GM19455 (cell line): Measurements from ENCODE around the gene PLA2G4A.

ENCODE experiments used
- ATAC-seq: cut with Tn5 transposase; IDR thresholded peaks from one replicate; pipeline ENCODE4 v1.9.1; 2021; ENCODE audit not compliant: unreplicated experiment

The PLA2G4A gene

GRCh38 chr1:186831168-186831567 lies 2.4 kb downstream of the PLA2G4A start:
- no peak for ATAC-seq

GRCh38 chr1:186834399-186834958 lies 5.7 kb downstream of the PLA2G4A start:
- ATAC-seq, result no peak

GRCh38 chr1:186835448-186835847 lies 6.7 kb downstream of the PLA2G4A start:
- ATAC-seq, result no peak

- ATAC-seq, result no peak
Observed at GRCh38 chr1:186837806-186838205, 9.1 kb downstream of the PLA2G4A start.

GRCh38 chr1:186838380-186839040 lies 9.8 kb downstream of the PLA2G4A start:
- no peak for ATAC-seq

- ATAC-seq, result no peak
Observed at GRCh38 chr1:186839041-186839400, 10.3 kb downstream of the PLA2G4A start.

- no peak for ATAC-seq
Observed at GRCh38 chr1:186841599-186841998, 12.8 kb downstream of the PLA2G4A start.

- no peak for ATAC-seq
Observed at GRCh38 chr1:186842547-186842946, 13.8 kb downstream of the PLA2G4A start.

- no peak for ATAC-seq
Observed at GRCh38 chr1:186843226-186843625, 14.5 kb downstream of the PLA2G4A start.

- no peak for ATAC-seq
Observed at GRCh38 chr1:186843931-186844330, 15.2 kb downstream of the PLA2G4A start.

GRCh38 chr1:186845576-186846210 lies 16.9 kb downstream of the PLA2G4A start:
- ATAC-seq, result no peak

GRCh38 chr1:186848509-186849130 lies 19.9 kb downstream of the PLA2G4A start:
- no peak for ATAC-seq

GRCh38 chr1:186849271-186849671 lies 20.5 kb downstream of the PLA2G4A start:
- ATAC-seq, result peak; percentile 96

- ATAC-seq, result peak; percentile 56
Observed at GRCh38 chr1:186849826-186850225, 21.1 kb downstream of the PLA2G4A start.

GRCh38 chr1:186854102-186854501 lies 25.4 kb downstream of the PLA2G4A start:
- no peak for ATAC-seq

- no peak for ATAC-seq
Observed at GRCh38 chr1:186858923-186859322, 30.2 kb downstream of the PLA2G4A start.

GRCh38 chr1:186859995-186860394 lies 31.2 kb downstream of the PLA2G4A start:
- no peak for ATAC-seq

- no peak for ATAC-seq
Observed at GRCh38 chr1:186864296-186864695, 35.5 kb downstream of the PLA2G4A start.

- ATAC-seq, result peak; percentile 84
Observed at GRCh38 chr1:186865253-186865652, 36.5 kb downstream of the PLA2G4A start.

- no peak for ATAC-seq
Observed at GRCh38 chr1:186865857-186866256, 37.1 kb downstream of the PLA2G4A start.

GRCh38 chr1:186869526-186870228 lies 40.9 kb downstream of the PLA2G4A start:
- ATAC-seq, result no peak
